GM10266 (cell line): ENCODE measurements around the gene MYO15B.

Experiments
- DNase-seq: peaks from one replicate; pipeline ENCODE4 v3.0.0; 2012; ENCODE audit errors: extremely low spot score
- TF ChIP-seq, protein P1 (sequence below): IDR thresholded peaks from 2 replicates; pipeline ENCODE4 v1.5.1; 2012; ENCODE audit warnings: mild to moderate bottlenecking, low read depth; ENCODE audit not compliant: control insufficient read depth, insufficient read depth; ENCODE audit errors: missing control alignments

MYO15B gene

DNA sequence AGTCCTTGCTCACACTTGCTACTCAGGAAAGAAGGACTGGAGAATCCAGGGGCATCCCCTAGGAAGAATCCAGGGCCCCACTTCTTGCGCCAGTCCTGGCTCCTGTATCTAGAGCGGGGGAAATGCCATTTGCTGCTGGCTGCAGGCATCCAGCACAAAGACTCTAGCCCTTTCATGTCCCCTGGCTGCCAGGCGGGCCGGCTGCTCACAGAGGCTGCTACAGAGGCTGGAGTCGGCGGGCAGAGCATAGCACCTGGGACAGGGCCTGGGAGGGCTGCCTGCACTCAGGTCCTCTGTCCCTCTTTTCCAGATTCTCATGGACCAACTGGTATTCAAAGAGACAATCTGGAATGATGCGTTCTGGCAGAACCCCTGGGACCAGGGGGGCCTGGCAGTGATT is 59.5 kb downstream of the MYO15B start:
- no peak for DNase-seq
- TF ChIP-seq, protein P1, sequence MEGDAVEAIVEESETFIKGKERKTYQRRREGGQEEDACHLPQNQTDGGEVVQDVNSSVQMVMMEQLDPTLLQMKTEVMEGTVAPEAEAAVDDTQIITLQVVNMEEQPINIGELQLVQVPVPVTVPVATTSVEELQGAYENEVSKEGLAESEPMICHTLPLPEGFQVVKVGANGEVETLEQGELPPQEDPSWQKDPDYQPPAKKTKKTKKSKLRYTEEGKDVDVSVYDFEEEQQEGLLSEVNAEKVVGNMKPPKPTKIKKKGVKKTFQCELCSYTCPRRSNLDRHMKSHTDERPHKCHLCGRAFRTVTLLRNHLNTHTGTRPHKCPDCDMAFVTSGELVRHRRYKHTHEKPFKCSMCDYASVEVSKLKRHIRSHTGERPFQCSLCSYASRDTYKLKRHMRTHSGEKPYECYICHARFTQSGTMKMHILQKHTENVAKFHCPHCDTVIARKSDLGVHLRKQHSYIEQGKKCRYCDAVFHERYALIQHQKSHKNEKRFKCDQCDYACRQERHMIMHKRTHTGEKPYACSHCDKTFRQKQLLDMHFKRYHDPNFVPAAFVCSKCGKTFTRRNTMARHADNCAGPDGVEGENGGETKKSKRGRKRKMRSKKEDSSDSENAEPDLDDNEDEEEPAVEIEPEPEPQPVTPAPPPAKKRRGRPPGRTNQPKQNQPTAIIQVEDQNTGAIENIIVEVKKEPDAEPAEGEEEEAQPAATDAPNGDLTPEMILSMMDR = no peak

DNA sequence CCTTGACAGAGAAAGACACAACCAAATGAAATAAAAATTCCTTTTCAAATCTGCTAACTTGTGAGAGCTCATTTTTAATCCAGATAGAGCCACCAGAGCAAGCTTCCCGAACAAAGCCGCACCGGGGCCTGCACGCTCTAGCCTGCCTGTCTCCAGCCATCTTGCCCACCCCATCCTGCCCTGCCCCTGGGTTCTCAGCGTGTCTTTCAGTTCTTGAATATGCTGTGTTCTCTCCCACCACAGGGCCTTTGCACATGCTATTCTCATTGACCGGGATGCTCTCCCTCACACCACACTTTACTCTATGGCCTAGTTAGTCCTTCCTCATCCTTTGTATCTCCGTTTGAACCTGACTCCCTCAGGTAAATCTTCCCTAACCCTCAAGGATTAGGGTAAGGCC is 60.3 kb downstream of the MYO15B start:
- TF ChIP-seq, protein P1 = no peak

DNA sequence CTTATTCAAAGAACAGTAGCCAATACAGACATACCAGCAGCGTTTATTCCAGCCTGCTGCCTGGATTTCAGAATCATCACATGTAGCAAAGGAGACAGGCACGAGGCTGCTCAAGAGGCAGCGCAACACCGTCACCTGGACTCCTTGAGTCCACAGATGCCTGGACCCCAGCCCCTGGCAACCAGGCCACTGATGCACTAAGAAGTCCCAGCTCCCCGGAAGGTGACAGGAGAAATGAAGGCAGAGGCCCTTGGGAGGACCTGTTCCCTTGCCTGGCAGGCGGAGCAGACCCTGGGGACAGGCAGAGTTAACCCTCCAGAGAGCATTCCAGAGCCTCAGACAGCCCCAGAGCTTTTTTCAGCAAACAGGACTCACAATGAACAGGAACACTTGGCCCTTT is 62.1 kb downstream of the MYO15B start:
- DNase-seq = no peak
- TF ChIP-seq, protein P1 = no peak

More for the DNA sequence above, 60.3 kb downstream of the MYO15B start:
- no peak for DNase-seq

DNA sequence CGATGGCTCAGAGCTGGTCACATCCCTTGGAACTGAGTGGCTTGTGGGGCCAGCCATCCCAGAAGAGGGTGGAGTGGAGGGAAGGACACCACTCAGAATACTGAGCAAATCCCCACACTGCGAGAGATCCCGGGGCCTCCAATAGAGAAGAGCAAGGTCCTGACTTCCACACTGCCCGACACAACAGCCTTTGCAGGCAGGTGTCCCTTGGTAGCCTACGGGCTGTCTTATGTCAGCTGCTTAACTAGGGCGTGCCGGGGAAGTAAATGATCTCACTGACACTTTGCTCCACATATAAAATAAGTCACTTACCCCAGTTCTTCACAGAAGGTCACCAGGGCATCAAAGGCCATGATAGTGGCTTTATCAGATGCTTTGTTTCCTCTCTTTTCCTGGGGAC is 63.3 kb downstream of the MYO15B start:
- no peak for DNase-seq
- TF ChIP-seq, protein P1 = no peak

DNA sequence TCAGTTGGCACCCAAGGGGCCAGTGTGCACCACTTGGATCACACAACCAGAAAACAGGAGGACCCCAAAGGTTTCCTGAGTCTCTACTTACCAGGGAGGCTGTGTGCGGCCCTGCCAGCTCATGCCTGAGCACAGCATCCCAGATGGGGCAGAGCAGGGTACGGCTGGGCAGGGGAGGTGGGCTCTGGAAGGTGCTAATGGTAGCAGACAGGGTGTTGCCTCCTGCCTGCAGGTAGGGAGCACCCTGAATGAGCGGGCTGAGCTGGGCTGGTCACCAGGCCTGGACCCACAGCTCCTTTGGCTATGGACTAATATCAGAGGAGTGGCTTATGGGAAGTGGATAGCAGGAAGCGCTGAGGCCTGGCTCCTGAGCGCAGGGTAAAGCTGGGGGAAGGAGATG is 64.7 kb downstream of the MYO15B start:
- TF ChIP-seq, protein P1 = no peak
- DNase-seq = no peak

DNA sequence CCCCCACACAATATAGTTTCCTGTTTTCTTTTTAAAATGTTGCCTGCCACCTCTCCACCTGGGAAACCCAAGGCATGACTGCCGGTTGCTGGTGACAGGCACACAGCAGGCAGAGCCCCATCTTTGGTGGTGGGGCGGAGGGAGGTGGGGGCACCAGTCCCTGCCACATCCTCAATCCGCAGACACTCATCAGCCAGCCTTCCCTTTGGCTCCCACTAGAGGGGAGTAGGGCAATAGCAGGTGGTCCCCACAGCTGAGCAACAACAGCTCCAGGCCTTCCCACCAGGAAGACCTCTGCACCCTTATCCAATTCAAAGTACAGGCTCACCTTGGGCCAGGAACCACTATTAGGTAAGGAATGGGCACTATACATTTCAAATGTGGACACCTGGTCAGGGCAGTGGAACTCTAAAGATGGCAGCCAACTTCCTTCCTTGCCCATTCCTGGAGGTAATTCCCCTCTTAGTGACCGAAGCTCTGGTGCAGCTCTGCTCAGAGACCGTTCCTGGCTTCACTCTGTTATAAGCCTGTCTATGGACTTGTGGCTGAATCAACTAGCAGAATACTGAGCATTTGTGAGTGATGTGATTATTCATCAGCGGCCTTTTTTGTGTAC is 65.4 kb downstream of the MYO15B start:
- DNase-seq = no peak
- TF ChIP-seq, protein P1 = peak; percentile 56

DNA sequence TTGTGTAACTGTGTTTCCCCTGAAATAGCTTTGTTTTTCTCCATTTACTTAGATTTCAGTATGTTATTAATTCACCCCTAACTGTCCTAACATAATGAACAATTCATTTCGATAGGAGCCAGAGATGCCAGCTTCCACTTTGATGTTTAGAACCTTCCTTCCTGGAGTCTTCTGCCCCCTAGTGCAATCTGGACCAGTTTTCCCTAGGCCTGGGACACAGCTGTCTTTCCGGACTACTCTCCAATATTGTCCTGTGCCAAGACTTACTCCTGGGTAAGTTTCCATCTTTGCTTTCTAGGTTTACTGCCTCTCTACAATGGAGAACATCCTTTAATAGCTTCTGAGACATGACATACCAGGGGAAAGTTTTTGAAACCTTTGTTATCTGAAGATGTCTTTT is 66.6 kb downstream of the MYO15B start:
- TF ChIP-seq, protein P1 = no peak
- no peak for DNase-seq
